SHP77 treated with DMSO at 0.1 percent for 48 hours (cell line): ENCODE results near the gene RHOD.

Experiments
- DNase-seq: peaks from one replicate; lab custom pipeline; 2025; lab: John Stamatoyannopoulos, UW

RHOD gene

GRCh38 chr11:67056267-67057204, at the start of gene RHOD:
TSS of gene RHOD (plus strand) at chr11:67056847. CDS start at chr11:67056903, 56 bp downstream.
- DNase-seq = no peak

GRCh38 chr11:67007126-67007525, 49.5 kb upstream of the RHOD start:
- DNase-seq = no peak

GRCh38 chr11:67010296-67010905, 46.2 kb upstream of the RHOD start:
- DNase-seq = no peak

- DNase-seq = no peak
Observed at GRCh38 chr11:67013511-67014045, 43.1 kb upstream of the RHOD start.

GRCh38 chr11:67014343-67014742, 42.3 kb upstream of the RHOD start:
- no peak for DNase-seq

GRCh38 chr11:67015048-67015447, 41.6 kb upstream of the RHOD start:
- no peak for DNase-seq

GRCh38 chr11:67016550-67016949, 40.1 kb upstream of the RHOD start:
- DNase-seq = no peak

- no peak for DNase-seq
Observed at GRCh38 chr11:67020949-67021348, 35.7 kb upstream of the RHOD start.

GRCh38 chr11:67022341-67022933, 34.2 kb upstream of the RHOD start:
- DNase-seq = peak; percentile 62

GRCh38 chr11:67022961-67023956, 33.4 kb upstream of the RHOD start, which contains the start of gene SYT12:
TSS of gene SYT12 (plus strand) at chr11:67023134. CDS start at chr11:67030145, 7,011 bp downstream.
- no peak for DNase-seq

GRCh38 chr11:67023957-67024353, 32.7 kb upstream of the RHOD start:
- no peak for DNase-seq

- DNase-seq = no peak
Observed at GRCh38 chr11:67024410-67024809, 32.2 kb upstream of the RHOD start.

- no peak for DNase-seq
Observed at GRCh38 chr11:67024966-67025365, 31.7 kb upstream of the RHOD start.

- no peak for DNase-seq
Observed at GRCh38 chr11:67025750-67026149, 30.9 kb upstream of the RHOD start.

GRCh38 chr11:67026941-67027340, 29.7 kb upstream of the RHOD start:
- no peak for DNase-seq

- no peak for DNase-seq
Observed at GRCh38 chr11:67027483-67027930, 29.1 kb upstream of the RHOD start.

GRCh38 chr11:67027943-67028542, 28.6 kb upstream of the RHOD start:
- no peak for DNase-seq

GRCh38 chr11:67029146-67029545, 27.5 kb upstream of the RHOD start:
- DNase-seq = no peak

- DNase-seq = no peak
Observed at GRCh38 chr11:67030976-67031375, 25.7 kb upstream of the RHOD start.

GRCh38 chr11:67031791-67032561, 24.7 kb upstream of the RHOD start:
- no peak for DNase-seq
